KMS-11 (cell line): Measurements from ENCODE around the gene RIMBP3C.
"Not testable (repeated sequence)": the region's sequence is repeated elsewhere in the genome, so short reads cannot be mapped to it uniquely, and the experiment has no call there.

Source experiments
- H2AFZ ChIP-seq: fragments of 200-600 bp; sonication (generic); 2 replicates; pipeline ENCODE4 v1.6.1; 2016; ENCODE audit warnings: antibody characterized with exemption, mixed run types, low read depth
- H3K27ac ChIP-seq: fragments of 200-600 bp; sonication (generic); 2 replicates; pipeline ENCODE4 v1.6.1; 2016; ENCODE audit warnings: mild to moderate bottlenecking, mixed run types
- H3K27me3 ChIP-seq: fragments of 200-600 bp; sonication (generic); 2 replicates; pipeline ENCODE4 v1.6.1; 2017; ENCODE audit warnings: mild to moderate bottlenecking, low read depth, mixed run types, moderate library complexity; ENCODE audit not compliant: insufficient read depth
- H3K36me3 ChIP-seq: fragments of 200-600 bp; sonication (generic); 2 replicates; pipeline ENCODE4 v1.6.1; 2017; ENCODE audit warnings: mild to moderate bottlenecking, mixed run types; ENCODE audit not compliant: insufficient read depth
- H3K4me1 ChIP-seq: fragments of 200-600 bp; sonication (generic); 2 replicates; pipeline ENCODE4 v1.6.1; 2016; ENCODE audit warnings: mild to moderate bottlenecking, low read depth, mixed run types; ENCODE audit not compliant: poor library complexity, severe bottlenecking
- H3K4me2 ChIP-seq: fragments of 200-600 bp; sonication (generic); 2 replicates; pipeline ENCODE4 v1.7.0; 2016; ENCODE audit warnings: mild to moderate bottlenecking, mixed run types
- H3K4me3 ChIP-seq: fragments of 200-600 bp; sonication (generic); IDR thresholded peaks from 2 replicates; pipeline ENCODE4 v1.6.1; 2017; ENCODE audit warnings: low read depth, low read length, mixed read lengths; ENCODE audit not compliant: insufficient read depth
- H3K79me2 ChIP-seq: fragments of 200-600 bp; sonication (generic); 2 replicates; pipeline ENCODE4 v1.6.1; 2016; ENCODE audit warnings: low read depth, mixed run types; ENCODE audit not compliant: insufficient read depth
- H3K9ac ChIP-seq: fragments of 200-600 bp; sonication (generic); 2 replicates; pipeline ENCODE4 v1.6.1; 2016; ENCODE audit warnings: mild to moderate bottlenecking, mixed run types
- H4K20me1 ChIP-seq: fragments of 200-600 bp; sonication (generic); 2 replicates; pipeline ENCODE4 v1.6.1; 2016; ENCODE audit warnings: mild to moderate bottlenecking, mixed run types; ENCODE audit not compliant: insufficient read depth
- CTCF ChIP-seq: fragments of 200-600 bp; sonication (generic); conservative IDR thresholded peaks from 2 replicates; pipeline ENCODE4 v1.6.1; 2017; ENCODE audit warnings: low read depth, mild to moderate bottlenecking, antibody characterized with exemption, low read length, moderate library complexity, mixed read lengths

Gene RIMBP3C

DNA sequence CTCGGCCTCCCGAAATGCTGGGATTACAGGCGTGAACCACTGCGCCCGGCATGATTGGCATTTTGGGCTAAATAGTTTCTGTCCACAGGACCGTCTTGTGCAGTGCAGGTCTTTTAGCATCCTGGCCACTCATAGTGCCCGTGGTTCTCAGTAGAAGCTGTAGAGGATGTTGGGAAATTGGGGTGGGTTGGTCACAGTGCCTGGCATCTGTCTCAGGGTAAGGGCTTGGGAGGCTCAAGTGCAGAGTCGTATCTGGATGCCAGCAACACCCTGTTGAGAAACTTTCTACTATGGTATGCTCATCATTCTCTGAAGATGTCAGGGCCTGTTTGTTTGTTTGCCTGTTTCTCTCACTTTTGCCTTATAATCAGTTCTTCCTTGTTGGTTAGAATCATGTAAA lies 38.1 kb upstream of the RIMBP3C start:
- H4K20me1 ChIP-seq: peaks cover 54% of the 10 kb centered on the region; the same call in 1 of the 2 replicates
- peaks cover 10% of the 10 kb centered on the region; the same call in 1 of the 2 replicates for H3K36me3 ChIP-seq
- no peaks in the 10 kb centered on the region for H3K27me3 ChIP-seq
- peaks cover 94% of the 10 kb centered on the region for H3K79me2 ChIP-seq
- no peak overlapping the region for H3K27ac ChIP-seq
- H3K4me3 ChIP-seq: no peak overlapping the region
- no peak for TF ChIP-seq CTCF
- H3K4me2 ChIP-seq: no peak overlapping the region; the same call in 1 of the 2 replicates
- H3K9ac ChIP-seq: no peak overlapping the region
- H3K4me1 ChIP-seq: peaks cover 56% of the 10 kb centered on the region
- no peak overlapping the region for H2AFZ ChIP-seq

GRCh38 chr22:21587803-21588611 lies 36.7 kb upstream of the RIMBP3C start:
- Histone ChIP-seq H4K20me1 (peaks cover 56% of the 10 kb centered on the region), H3K36me3 (peaks cover 5% of the 10 kb centered on the region; the same call in 1 of the 2 replicates)

GRCh38 chr22:21585389-21585788 lies 34.1 kb upstream of the RIMBP3C start:
- Histone ChIP-seq H3K4me3 (no peak overlapping the region), H3K9ac (no peak overlapping the region), H3K4me1 (peaks cover 71% of the 10 kb centered on the region), H4K20me1 (peaks cover 66% of the 10 kb centered on the region), H3K27me3 (no peaks in the 10 kb centered on the region), H2AFZ (no peak overlapping the region), H3K79me2 (peaks cover 95% of the 10 kb centered on the region), H3K36me3 (peaks cover 5% of the 10 kb centered on the region; the same call in 1 of the 2 replicates), H3K27ac (no peak overlapping the region), H3K4me2 (no peak overlapping the region)
- TF ChIP-seq CTCF: no peak

More at GRCh38 chr22:21587803-21588611, 36.7 kb upstream of the RIMBP3C start:
- Histone ChIP-seq H3K4me1 (peaks cover 56% of the 10 kb centered on the region), H3K27me3 (no peaks in the 10 kb centered on the region), H3K27ac (peak overlapping the region; percentile 29; the same call in 1 of the 2 replicates), H3K4me3 (no peak overlapping the region), H3K9ac (no peak overlapping the region), H3K79me2 (peaks cover 94% of the 10 kb centered on the region), H3K4me2 (peak overlapping the region; percentile 60), H2AFZ (no peak overlapping the region)
- no peak for TF ChIP-seq CTCF

DNA sequence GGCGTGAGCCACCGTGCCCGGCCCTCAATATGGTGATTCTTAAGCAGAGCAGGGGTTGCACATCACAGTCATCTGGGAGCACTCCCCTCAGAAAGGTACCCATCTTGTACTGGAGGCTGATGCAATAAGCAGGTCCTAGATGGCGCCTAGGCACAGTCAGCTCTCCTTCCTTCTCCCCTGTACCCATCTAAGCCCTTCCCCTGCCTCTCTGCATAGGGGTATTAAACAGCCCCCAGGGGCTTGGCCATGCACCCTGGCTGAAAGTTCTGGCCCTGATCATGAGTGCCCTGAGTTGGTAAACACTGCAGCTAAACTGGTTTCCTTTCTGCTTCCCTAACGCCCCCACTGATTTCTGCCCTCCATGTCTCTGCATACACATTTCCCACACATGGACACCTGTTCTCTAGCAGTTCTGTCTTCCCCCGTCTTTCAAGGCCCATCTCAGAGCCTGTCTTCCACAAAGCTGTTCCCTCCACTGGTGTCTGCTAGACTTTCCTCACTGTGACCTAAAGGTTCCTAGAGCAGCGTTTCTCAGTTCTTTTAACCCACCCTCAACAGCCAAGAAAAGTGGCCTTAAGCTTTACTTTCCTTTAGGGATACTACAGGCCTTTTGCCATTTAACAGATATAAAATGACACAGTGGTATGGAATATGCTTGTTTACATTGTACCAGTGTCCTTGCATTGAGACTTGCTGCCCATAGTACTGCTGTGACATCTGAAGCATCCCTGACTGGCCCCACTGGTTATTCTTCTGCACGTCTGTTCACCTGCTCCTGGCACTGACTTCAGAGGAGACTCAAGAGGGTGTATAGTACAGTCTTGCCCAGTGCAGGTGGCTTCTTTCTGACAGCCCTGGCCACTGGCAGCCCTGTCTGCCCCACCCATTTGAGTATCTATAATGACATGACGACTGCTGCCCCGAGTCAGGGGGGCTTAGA lies 31.8 kb upstream of the RIMBP3C start:
- Histone ChIP-seq H3K36me3 (peaks cover 5% of the 10 kb centered on the region; the same call in 1 of the 2 replicates), H3K4me3 (no peak overlapping the region), H3K79me2 (peaks cover 96% of the 10 kb centered on the region), H3K27me3 (no peaks in the 10 kb centered on the region), H3K27ac (no peak overlapping the region), H2AFZ (no peak overlapping the region), H3K4me2 (no peak overlapping the region), H3K9ac (no peak overlapping the region), H3K4me1 (peaks cover 47% of the 10 kb centered on the region), H4K20me1 (peaks cover 59% of the 10 kb centered on the region)
- TF ChIP-seq CTCF: no peak

- Histone ChIP-seq H3K4me1 (peaks cover 28% of the 10 kb centered on the region), H3K79me2 (peaks cover 100% of the 10 kb centered on the region), H4K20me1 (peaks cover 53% of the 10 kb centered on the region)
- not testable (repeated sequence) for H3K36me3 ChIP-seq, H2AFZ ChIP-seq, H3K4me3 ChIP-seq, H3K27ac ChIP-seq, H3K9ac ChIP-seq, H3K27me3 ChIP-seq, H3K4me2 ChIP-seq
Observed at GRCh38 chr22:21581009-21581713, 29.9 kb upstream of the RIMBP3C start.

DNA sequence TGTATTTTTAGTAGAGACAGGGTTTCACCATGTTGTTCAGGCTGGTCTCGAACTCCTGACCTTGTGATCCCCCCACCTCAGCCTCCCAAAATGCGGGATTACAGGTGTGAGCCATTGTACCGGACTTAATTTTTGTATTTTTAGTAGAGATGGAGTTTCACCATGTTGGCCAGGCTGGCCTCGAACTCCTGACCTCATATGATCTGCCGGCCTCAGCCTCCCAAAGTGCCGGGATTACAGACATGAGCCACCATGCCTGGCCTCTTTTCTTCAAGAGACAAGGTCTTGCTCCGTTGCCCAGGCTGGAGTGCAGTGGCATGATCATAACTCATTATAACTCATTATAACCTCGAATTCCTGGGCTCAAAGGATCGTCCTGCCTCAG lies 29.4 kb upstream of the RIMBP3C start:
- H3K9ac ChIP-seq, H3K4me2 ChIP-seq, H2AFZ ChIP-seq, H3K27ac ChIP-seq, H3K36me3 ChIP-seq, H3K27me3 ChIP-seq, H3K4me3 ChIP-seq: not testable (repeated sequence)
- Histone ChIP-seq H3K4me1 (peaks cover 23% of the 10 kb centered on the region), H4K20me1 (peaks cover 54% of the 10 kb centered on the region), H3K79me2 (peaks cover 100% of the 10 kb centered on the region)
